ENCODE results near the gene SNX13.
A peak's percentile ranks its signal among the peaks of the same experiment; 100 is the strongest.

Gene SNX13

GRCh38 chr7:17940302-17940883, at the start of gene SNX13:
SNX13 (minus strand) TSS chr7:17940494; CDS start chr7:17940295, 199 bp downstream.
- peak; percentile 74 for DNase-seq (ENCODE audit: low read depth)
- H3K4me3 ChIP-seq (ENCODE audit: low read depth, low read length), result peak within 1 kb of the TSS; percentile 95

- no peak for DNase-seq (ENCODE audit: low read depth)
These were observed 49.3 kb upstream of the SNX13 start for GRCh38 chr7:17989546-17989945.

GRCh38 chr7:17988858-17989257, 48.6 kb upstream of the SNX13 start:
- H3K4me3 ChIP-seq (ENCODE audit: low read depth, low read length), result no peak overlapping the region
- DNase-seq (ENCODE audit: low read depth), result no peak

More at GRCh38 chr7:17989546-17989945, 49.3 kb upstream of the SNX13 start:
- no peak overlapping the region for H3K4me3 ChIP-seq (ENCODE audit: low read depth, low read length)

GRCh38 chr7:17988141-17988540, 47.8 kb upstream of the SNX13 start:
- no peak overlapping the region for H3K4me3 ChIP-seq (ENCODE audit: low read depth, low read length)
- DNase-seq (ENCODE audit: low read depth), result no peak

GRCh38 chr7:17986851-17987250, 46.6 kb upstream of the SNX13 start:
- peak; percentile 51 for DNase-seq (ENCODE audit: low read depth)
- no peak overlapping the region for H3K4me3 ChIP-seq (ENCODE audit: low read depth, low read length)

DNA sequence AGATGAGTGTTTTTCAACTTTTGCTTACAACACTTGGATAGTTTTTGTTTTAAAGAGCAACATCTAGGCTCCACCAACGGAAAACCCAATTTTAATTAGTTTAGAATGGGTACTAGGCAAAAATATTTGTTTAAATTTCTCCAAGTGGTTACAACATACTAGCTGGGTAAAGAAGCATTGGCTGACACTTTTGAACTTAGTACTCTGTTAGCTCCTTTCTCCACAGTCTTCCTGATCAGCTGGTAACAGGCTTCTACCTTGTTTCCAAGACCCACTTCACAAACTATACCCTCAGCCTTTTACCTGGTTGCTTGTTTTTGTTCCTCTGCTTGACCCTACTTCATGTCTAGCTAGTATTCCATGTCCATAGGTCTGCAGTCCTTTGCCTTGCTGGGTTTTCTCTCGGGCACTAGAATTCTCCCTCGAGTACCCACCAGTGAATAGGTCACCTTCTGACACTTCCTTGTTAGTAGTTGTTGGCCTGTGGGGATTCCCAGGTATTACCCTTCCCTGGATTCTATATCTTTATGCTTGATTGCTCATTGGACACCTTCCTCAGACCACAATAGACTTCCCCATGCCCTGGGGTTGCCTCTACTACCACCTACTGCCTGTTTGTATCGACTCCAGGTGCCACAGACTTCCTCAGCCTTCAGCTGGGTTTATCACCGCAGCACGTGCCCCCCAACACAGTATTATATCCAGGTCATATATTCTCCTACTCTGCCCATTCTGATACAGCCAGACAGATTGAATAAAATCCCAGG, 45.4 kb upstream of the SNX13 start:
- DNase-seq (ENCODE audit: low read depth), result no peak
- H3K4me3 ChIP-seq (ENCODE audit: low read depth, low read length), result no peak overlapping the region

DNA sequence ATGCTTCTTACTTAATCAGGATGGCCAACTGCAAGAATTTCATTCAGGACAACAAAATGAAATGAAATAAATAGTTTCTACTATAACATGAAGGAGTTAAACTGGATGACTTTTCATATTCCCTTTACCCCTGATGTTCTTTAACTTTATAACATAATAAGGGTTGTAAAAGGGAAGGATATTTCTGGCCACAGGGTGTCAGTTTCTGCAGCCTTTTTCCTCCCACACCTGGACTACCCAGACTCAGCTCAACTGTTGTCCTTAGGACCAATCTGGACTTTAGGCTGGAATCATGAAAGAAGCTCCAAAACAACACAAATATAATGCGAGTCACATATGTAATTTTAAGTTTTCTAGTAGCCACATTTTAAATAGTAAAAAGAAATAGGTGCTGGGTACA, 44.0 kb upstream of the SNX13 start:
- no peak for DNase-seq (ENCODE audit: low read depth)
- no peak overlapping the region for H3K4me3 ChIP-seq (ENCODE audit: low read depth, low read length)

GRCh38 chr7:17983221-17984062, 43.1 kb upstream of the SNX13 start:
- no peak overlapping the region for H3K4me3 ChIP-seq (ENCODE audit: low read depth, low read length)
- no peak for DNase-seq (ENCODE audit: low read depth)

DNA sequence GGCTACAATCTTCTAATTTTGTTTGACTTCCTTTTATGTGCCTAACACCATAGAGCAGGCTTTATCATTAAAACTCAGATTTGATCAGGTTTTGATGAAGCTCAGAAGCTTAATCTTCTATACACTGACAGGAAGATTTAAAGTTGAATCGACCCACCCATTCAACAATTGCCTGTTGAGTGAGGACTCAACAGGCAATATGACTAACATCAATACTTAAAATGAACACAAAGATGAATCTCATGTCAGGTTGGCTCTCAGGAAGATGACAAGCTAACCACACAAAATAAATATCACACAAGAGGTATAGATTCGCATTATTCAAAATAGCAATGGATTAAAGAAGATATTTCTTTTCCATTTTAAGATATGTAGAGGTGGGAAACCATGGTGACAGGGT, 36.7 kb upstream of the SNX13 start:
- no peak for DNase-seq (ENCODE audit: low read depth)
- H3K4me3 ChIP-seq (ENCODE audit: low read depth, low read length), result no peak overlapping the region

GRCh38 chr7:17971411-17971810, 31.1 kb upstream of the SNX13 start:
- DNase-seq (ENCODE audit: low read depth), result no peak
- H3K4me3 ChIP-seq (ENCODE audit: low read depth, low read length), result no peak overlapping the region

DNA sequence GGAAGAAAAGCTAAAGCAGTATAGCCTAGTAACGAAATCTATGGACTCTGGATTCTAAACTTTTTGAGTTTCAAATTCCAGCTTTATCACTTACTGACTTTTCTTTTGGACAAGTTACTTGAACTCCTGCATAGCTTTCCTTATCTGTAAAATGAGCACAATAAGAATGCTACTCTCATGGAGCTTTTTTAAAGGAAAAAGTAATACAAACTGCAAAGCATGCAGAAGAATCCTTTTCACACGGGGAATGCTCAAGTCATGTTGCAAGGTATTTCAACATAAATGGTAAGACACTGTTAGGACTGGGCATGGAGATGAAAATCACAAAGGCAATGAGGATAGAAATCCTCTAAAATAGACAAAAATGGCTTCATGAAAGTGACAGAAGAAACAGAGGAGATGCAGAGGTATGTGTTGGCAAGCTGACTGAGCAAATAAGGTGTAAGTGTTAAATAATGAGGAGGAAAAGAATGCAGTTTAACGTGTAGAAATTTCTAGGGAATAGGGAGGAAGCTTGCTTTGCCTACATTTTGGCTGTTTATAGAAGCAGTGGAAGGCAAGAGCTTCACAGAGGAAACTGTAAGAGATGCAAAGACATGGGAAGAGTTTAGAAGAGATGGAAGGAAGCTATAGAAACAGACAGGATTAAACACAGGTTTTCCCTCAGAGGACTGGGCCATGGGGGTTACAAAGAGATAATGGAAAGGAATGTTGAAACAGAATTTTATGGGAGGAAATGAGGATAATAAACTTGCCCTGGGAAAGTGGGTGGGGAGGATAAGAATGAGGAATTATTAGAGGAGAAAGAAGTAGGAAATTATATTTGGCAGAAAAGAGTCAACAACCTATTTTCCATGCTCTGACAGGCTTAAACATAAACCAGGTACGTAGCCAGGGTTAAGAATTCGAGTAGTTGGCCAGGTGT, 28.8 kb upstream of the SNX13 start:
- H3K4me3 ChIP-seq (ENCODE audit: low read depth, low read length), result no peak overlapping the region
- DNase-seq (ENCODE audit: low read depth), result no peak

- H3K4me3 ChIP-seq (ENCODE audit: low read depth, low read length), result no peak overlapping the region
- DNase-seq (ENCODE audit: low read depth), result no peak
These were observed 26.4 kb upstream of the SNX13 start for GRCh38 chr7:17966706-17967105.

DNA sequence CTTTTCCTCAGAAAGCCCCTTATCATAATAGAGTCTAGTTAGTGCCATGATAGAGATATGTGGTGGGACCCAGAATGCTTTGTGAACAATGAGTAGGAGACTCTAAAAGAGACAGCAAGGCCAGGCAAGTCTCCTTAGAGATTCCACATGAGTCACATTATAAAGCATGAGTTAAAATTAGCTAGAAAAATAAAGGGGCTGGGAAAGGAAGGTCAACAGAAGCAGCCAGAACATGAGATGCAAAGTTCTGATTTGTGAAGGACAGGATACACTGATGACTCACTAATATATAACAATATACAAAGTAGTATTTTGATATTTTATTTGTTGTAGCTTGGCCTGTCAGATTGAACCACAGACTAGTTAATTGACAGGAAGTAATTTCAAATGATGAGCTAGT, 25.3 kb upstream of the SNX13 start:
- DNase-seq (ENCODE audit: low read depth), result peak; percentile 22

GRCh38 chr7:17963281-17963680, 23.0 kb upstream of the SNX13 start:
- no peak for DNase-seq (ENCODE audit: low read depth)
- H3K4me3 ChIP-seq (ENCODE audit: low read depth, low read length), result no peak overlapping the region

More for the DNA sequence above, 25.3 kb upstream of the SNX13 start:
- H3K4me3 ChIP-seq (ENCODE audit: low read depth, low read length), result no peak overlapping the region

DNA sequence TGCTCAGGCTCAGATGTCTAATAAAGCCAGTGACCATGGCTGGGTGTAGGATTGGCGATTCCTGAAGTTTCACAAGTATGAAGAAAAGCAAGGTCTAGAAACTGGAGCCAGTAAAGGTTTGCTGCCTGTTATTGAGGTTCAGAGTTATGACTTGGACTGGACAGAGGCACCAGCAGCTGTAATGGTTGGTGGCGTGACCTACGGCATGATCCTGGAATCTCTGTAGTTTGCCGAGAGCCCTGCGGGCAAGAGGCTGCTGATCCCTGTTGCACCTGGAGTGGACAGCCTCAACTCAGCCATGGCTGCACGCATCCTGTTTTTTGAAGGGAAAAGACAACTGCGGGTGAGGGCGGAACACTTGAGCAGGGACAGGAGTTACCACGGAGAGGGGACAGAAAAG, 22.4 kb upstream of the SNX13 start:
- no peak overlapping the region for H3K4me3 ChIP-seq (ENCODE audit: low read depth, low read length)
- DNase-seq (ENCODE audit: low read depth), result no peak

DNA sequence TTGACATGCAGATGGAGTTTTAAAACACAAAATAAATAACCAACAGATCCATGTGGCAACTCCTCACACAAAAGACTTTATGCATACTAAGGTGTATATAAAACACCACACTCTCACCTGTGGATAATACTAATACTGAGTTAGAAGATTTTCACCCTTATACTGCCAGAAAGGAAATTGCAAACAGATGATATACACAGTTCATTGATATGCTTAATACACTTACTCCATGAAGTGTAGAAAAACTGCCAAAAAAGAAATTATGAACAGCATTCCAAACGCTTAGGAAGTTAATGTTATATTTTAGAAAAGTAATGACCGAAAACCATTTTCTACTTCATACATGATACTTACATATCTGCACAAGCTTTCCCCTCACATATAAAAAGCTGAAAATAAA, 17.6 kb upstream of the SNX13 start:
- no peak for DNase-seq (ENCODE audit: low read depth)
- H3K4me3 ChIP-seq (ENCODE audit: low read depth, low read length), result no peak overlapping the region

DNA sequence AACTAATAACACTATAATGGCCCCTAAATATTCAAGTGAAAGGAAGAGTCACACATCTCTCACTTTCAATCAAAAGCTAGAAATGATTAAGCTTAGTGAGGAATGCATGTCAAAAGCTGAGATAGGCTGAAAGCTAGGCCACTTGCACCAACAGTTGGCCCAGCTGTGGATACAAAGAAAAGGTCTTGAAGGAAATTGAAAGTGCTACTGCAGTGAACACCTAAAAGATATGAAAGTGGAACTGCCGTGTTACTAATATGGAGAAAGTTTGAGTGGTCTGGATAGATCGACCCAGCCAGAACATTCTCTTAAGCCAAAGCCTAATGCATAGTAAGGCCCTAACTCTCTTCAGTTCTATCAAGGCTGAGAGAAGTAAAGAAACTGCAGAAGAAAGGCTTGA, 12.1 kb upstream of the SNX13 start:
- H3K4me3 ChIP-seq (ENCODE audit: low read depth, low read length), result no peak overlapping the region
- no peak for DNase-seq (ENCODE audit: low read depth)

- no peak overlapping the region for H3K4me3 ChIP-seq (ENCODE audit: low read depth, low read length)
- DNase-seq (ENCODE audit: low read depth), result no peak
These were observed 11.5 kb upstream of the SNX13 start for GRCh38 chr7:17951742-17952254.

All from skeletal muscle cell (primary cell).